HG02938 (cell line): ENCODE measurements around the gene C12orf54.
"Not testable (repeated sequence)": the region's sequence is repeated elsewhere in the genome, so short reads cannot be mapped to it uniquely, and the experiment has no call there.

Experiments
- ATAC-seq: cut with Tn5 transposase; IDR thresholded peaks from one replicate; pipeline ENCODE4 v1.9.1; 2021; ENCODE audit warnings: mild to moderate bottlenecking, moderate library complexity; ENCODE audit not compliant: unreplicated experiment

The C12orf54 gene

GRCh38 chr12:48482198-48482597, at the start of gene C12orf54:
C12orf54 (plus strand) TSS chr12:48482498; CDS start chr12:48483297, 799 bp downstream.
- ATAC-seq, result no peak

- not testable (repeated sequence) for ATAC-seq
Observed at GRCh38 chr12:48434016-48434415, 48.3 kb upstream of the C12orf54 start.

- no peak for ATAC-seq
Observed at GRCh38 chr12:48441069-48441468, 41.2 kb upstream of the C12orf54 start.

- ATAC-seq, result no peak
Observed at GRCh38 chr12:48442179-48442847, 40.0 kb upstream of the C12orf54 start.

GRCh38 chr12:48445538-48445937, 36.8 kb upstream of the C12orf54 start:
- ATAC-seq, result no peak

GRCh38 chr12:48446161-48446776, 36.0 kb upstream of the C12orf54 start:
- no peak for ATAC-seq

- ATAC-seq, result no peak
Observed at GRCh38 chr12:48447755-48448154, 34.5 kb upstream of the C12orf54 start.

GRCh38 chr12:48451372-48451771, 30.9 kb upstream of the C12orf54 start:
- ATAC-seq, result no peak

GRCh38 chr12:48452961-48453360, 29.3 kb upstream of the C12orf54 start:
- not testable (repeated sequence) for ATAC-seq

GRCh38 chr12:48454667-48455066, 27.6 kb upstream of the C12orf54 start:
- no peak for ATAC-seq

- no peak for ATAC-seq
Observed at GRCh38 chr12:48455116-48455515, 27.2 kb upstream of the C12orf54 start.

GRCh38 chr12:48459259-48459658, 23.0 kb upstream of the C12orf54 start:
- ATAC-seq, result no peak

- not testable (repeated sequence) for ATAC-seq
Observed at GRCh38 chr12:48469027-48469426, 13.3 kb upstream of the C12orf54 start.

- ATAC-seq, result no peak
Observed at GRCh38 chr12:48472259-48472658, 10.0 kb upstream of the C12orf54 start, which contains the start of gene ANP32D. ANP32D (plus strand) TSS chr12:48472559; CDS start chr12:48472665, 106 bp downstream.

- no peak for ATAC-seq
Observed at GRCh38 chr12:48473061-48473460, 9.2 kb upstream of the C12orf54 start.

GRCh38 chr12:48474497-48474896, 7.8 kb upstream of the C12orf54 start:
- ATAC-seq, result not testable (repeated sequence)

GRCh38 chr12:48482930-48483329, 632 bp downstream of the C12orf54 start:
- no peak for ATAC-seq

- ATAC-seq, result no peak
Observed at GRCh38 chr12:48486261-48486660, 4.0 kb downstream of the C12orf54 start.

- ATAC-seq, result no peak
Observed at GRCh38 chr12:48486679-48487078, 4.4 kb downstream of the C12orf54 start.

GRCh38 chr12:48489012-48489411, 6.7 kb downstream of the C12orf54 start:
- peak; percentile 92 for ATAC-seq

GRCh38 chr12:48489456-48489855, 7.2 kb downstream of the C12orf54 start:
- not testable (repeated sequence) for ATAC-seq

GRCh38 chr12:48500281-48500680, 18.0 kb downstream of the C12orf54 start:
- ATAC-seq, result not testable (repeated sequence)
